GM19455 (cell line): ENCODE results near the gene ADGRE1.

Source experiments
- ATAC-seq: cut with Tn5 transposase; IDR thresholded peaks from one replicate; pipeline ENCODE4 v1.9.1; 2021; ENCODE audit not compliant: unreplicated experiment

The ADGRE1 gene

GRCh38 chr19:6947745-6948144 lies 60.4 kb downstream of the ADGRE1 start:
- ATAC-seq = no peak

DNA sequence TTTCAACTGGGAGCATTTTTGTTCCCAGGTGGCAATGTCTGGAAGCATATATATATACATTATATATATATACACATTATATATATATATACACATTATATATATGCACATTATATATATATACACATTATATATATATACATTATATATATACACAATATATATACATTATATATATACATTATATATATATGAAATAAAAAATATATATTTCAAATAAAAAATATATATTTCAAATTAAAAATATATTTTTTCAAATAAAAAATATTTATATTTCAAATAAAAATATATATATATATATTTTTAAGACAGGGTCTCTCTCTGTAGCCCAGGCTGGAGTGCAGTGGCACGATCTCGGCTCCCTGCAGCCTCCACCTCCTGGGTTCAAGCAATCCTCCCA lies 61.5 kb downstream of the ADGRE1 start:
- no peak for ATAC-seq

DNA sequence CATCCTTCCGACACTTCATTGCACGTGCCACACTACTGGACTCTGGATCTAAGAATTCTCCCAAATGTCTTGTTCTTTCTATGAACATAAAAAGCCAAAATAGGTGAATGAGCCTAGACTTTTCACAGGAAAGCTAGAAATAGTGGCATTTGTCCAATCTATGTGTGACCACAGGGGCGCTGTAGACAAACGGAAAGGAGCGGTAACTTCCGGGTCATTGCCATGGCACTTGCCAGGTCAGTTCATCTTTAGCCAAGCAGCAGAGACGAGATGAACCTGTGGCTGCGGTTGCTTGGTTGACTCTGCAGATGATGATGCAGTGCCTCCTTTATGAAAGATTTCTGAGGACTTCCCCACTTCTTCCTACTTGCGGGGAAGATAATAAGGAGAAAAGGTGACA lies 65.6 kb downstream of the ADGRE1 start:
- ATAC-seq = no peak

DNA sequence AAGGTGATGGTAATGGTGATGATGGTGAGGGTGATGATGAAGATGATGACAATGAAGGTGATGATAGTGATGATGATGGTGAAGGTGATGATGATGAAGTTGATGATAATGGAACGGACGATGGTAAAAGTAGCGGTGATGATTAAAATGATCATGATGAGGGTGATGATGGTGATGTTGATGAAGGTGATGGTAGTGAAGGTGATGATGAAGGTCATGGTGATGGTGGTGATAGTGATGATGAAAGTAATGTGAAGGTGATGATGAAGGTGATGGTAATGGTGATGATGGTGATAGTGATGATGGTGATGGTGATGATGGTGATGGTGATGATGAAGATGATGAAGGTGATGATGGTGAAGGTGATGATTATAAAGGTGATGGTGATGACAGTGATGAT lies 67.7 kb downstream of the ADGRE1 start:
- ATAC-seq = no peak

DNA sequence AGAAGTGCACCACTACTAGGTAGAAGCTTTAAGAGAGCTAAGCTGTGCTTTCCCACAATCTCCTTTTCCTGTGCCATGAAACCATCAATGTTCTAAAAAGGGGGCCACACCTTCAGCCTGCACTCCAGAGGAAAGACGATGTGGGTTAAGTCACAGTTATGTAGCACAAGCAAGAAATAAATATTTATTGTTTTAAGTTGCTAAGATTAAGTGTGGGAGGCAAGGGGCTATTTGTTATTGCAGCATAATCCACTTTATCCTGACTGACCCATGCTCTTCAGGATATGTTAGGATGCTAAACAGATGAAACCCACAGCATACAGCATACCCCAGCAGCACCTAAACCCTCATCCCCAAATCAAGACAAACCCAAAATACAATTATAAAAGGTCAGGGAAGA lies 69.2 kb downstream of the ADGRE1 start:
- no peak for ATAC-seq

- ATAC-seq = no peak
Observed at GRCh38 chr19:6958791-6959190, 71.4 kb downstream of the ADGRE1 start.

GRCh38 chr19:6963244-6963852 lies 76.0 kb downstream of the ADGRE1 start:
- no peak for ATAC-seq

GRCh38 chr19:6963937-6964336 lies 76.6 kb downstream of the ADGRE1 start:
- no peak for ATAC-seq

- ATAC-seq = no peak
Observed at GRCh38 chr19:6967967-6968366, 80.6 kb downstream of the ADGRE1 start.

- no peak for ATAC-seq
Observed at GRCh38 chr19:6969490-6969889, 82.1 kb downstream of the ADGRE1 start.

GRCh38 chr19:6970021-6970420 lies 82.6 kb downstream of the ADGRE1 start:
- ATAC-seq = no peak

GRCh38 chr19:6970443-6970842 lies 83.1 kb downstream of the ADGRE1 start:
- no peak for ATAC-seq

GRCh38 chr19:6971366-6971765 lies 84.0 kb downstream of the ADGRE1 start:
- ATAC-seq = no peak

DNA sequence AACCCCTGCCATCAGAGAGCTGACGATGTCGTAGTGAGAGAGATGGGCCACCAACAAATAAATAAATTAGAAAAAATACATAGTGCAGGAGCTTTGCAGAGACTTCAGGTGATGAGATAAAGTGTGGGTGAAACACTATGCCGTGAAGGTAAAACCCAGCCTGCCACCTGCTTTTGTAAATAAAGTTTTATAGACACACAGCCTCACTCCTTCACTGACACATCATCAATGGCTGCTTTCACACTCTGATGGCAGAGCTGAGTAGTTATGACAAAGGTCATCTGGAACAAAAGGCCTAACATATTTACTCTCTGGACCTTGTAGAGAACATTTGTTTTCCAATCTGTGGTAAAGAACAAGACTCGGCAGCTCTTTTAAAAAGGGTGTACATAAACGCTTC lies 88.8 kb downstream of the ADGRE1 start:
- ATAC-seq = no peak

- no peak for ATAC-seq
Observed at GRCh38 chr19:6979399-6979798, 92.0 kb downstream of the ADGRE1 start.

GRCh38 chr19:6983448-6983847 lies 96.1 kb downstream of the ADGRE1 start:
- no peak for ATAC-seq

DNA sequence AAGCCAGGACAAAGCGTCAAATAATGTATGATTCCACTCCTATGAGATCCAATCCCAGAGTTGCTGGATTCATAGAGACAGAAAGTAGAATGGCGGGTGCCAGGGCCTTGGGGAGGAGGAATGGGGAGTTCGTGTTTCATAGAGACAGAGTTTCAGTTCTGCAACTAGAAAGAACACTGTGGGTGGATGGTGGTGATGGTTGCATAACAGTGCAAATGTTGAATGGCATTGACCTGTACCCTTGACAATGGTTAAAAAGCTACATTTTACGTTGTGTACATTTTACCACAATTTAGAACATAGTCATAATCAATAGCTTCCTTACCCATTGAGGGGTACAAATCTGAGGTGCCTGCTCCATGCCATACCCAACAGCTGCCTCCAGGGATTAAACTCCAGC lies 100.5 kb downstream of the ADGRE1 start:
- no peak for ATAC-seq

DNA sequence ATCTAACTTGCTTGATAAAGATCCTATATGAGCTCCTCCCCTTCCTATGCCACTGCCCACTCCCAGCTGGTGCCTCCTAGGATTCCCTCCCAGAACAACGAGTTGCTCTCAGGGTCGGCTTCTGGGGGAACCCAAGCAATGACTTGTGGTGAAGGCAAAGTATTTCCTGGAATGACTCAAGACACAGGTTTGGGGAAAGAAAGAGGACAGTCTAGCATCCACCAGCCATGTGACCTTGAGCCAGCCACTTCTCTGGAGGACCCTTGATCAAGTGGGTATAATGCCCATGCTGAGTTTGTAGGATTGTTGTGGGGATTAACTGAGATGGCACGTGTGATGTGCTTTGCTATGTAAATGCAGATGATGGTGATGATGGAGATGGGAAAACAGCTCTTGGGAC lies 100.9 kb downstream of the ADGRE1 start:
- ATAC-seq = no peak
